K562 (cell line): Measurements from ENCODE around the gene ATXN3. TPM values are rescaled to one million over a fixed set of nuclear protein-coding genes. Genes with fewer than 3 reads are reported as not detected.
A peak's percentile ranks its signal among the peaks of the same experiment; 100 is the strongest.

Experiments used
- ATF7 ChIP-seq: fragments of 450-650 bp; IDR thresholded peaks from 2 replicates; pipeline ENCODE4 v1.7.1; 2014; ENCODE audit warnings: mild to moderate bottlenecking, moderate library complexity
- CBFA2T2 ChIP-seq: fragments of 450-650 bp; conservative IDR thresholded peaks from 2 replicates; pipeline ENCODE4 v1.6.1; 2017; ENCODE audit warnings: mild to moderate bottlenecking
- CBX3 ChIP-seq, 2 experiments: IDR thresholded peaks; 1 replicate in 1 of 2; 2 replicates in 1 of 2; pipeline ENCODE4 v1.6.1; 2012; ENCODE audit warnings: inconsistent platforms in 2 of 2, low read length in 2 of 2, borderline replicate concordance in 1 of 2, control low read depth in 1 of 2
- CCNT2 ChIP-seq: IDR thresholded peaks from 2 replicates; pipeline ENCODE4 v1.6.1; 2011; ENCODE audit warnings: borderline replicate concordance, low read depth, mild to moderate bottlenecking, moderate library complexity, mixed read lengths, low read length; ENCODE audit not compliant: insufficient read length; ENCODE audit errors: extremely low read depth
- CXXC5 ChIP-seq: fragments of 250-450 bp; sonication (Bioruptor Pico); IDR thresholded peaks from 2 replicates; pipeline ENCODE4 v1.8.0; 2022; ENCODE audit warnings: inconsistent platforms, mild to moderate bottlenecking, moderate library complexity
- KLF1 ChIP-seq: fragments of 450-650 bp; IDR thresholded peaks from 2 replicates; pipeline ENCODE4 v1.6.1; 2016; ENCODE audit warnings: missing genetic modification characterization, missing compliant biosample characterization
- KLF16 ChIP-seq: IDR thresholded peaks from 2 replicates; pipeline ENCODE4 v1.6.1; 2016; ENCODE audit warnings: antibody characterized with exemption
- L3MBTL2 ChIP-seq: fragments of 450-650 bp; IDR thresholded peaks from 2 replicates; pipeline ENCODE4 v1.6.1; 2016; ENCODE audit warnings: mild to moderate bottlenecking, moderate library complexity
- MAZ ChIP-seq, 2 experiments: fragments of 450-650 bp in 1 of 2; sonication (generic) in 1 of 2; formaldehyde crosslinking; IDR thresholded peaks in 1 of 2; conservative IDR thresholded peaks in 1 of 2; 2 replicates each; pipeline versions ENCODE4 v1.4.0 to v1.5.0; 2020; ENCODE audit warnings: mild to moderate bottlenecking in 1 of 2, missing genetic modification reagents in 1 of 2
- NFYB ChIP-seq: IDR thresholded peaks from 2 replicates; pipeline ENCODE4 v1.6.1; 2011; ENCODE audit warnings: mild to moderate bottlenecking, moderate library complexity; ENCODE audit not compliant: insufficient read length; ENCODE audit errors: extremely low read depth
- RB1 ChIP-seq: fragments of 450-650 bp; IDR thresholded peaks from 2 replicates; pipeline ENCODE4 v1.6.1; 2017; ENCODE audit warnings: low read depth, mild to moderate bottlenecking
- RBM15 ChIP-seq: fragments of 200-400 bp; formaldehyde crosslinking; IDR thresholded peaks from 2 replicates; pipeline ENCODE4 v1.6.1; 2018; ENCODE audit warnings: mild to moderate bottlenecking, low read length, moderate library complexity; ENCODE audit not compliant: insufficient read depth
- RUNX1 ChIP-seq: sonication (generic); IDR thresholded peaks from 2 replicates; pipeline ENCODE4 v1.6.1; 2016; ENCODE audit warnings: antibody characterized with exemption, low read depth
- ZNF274 ChIP-seq: IDR thresholded peaks from 2 replicates; pipeline ENCODE4 v1.6.1; 2011; ENCODE audit warnings: low read depth, mild to moderate bottlenecking, low read length, moderate library complexity, borderline replicate concordance
- polyA plus RNA-seq, 8 experiments: library from polyadenylated mRNA; depleted of rRNA in 4 of 8; stranded (reverse) in 5 of 8; unstranded in 3 of 8; fragments of >200 nt; fragmentation: Nextera tagmentation in 2 of 8; fragmentation: Illumina TruSeq in 1 of 8; extraction: Ambion mirVana in 2 of 8; extraction: Trizol in 1 of 8; gene quantifications; 2 replicates each; pipeline versions ENCODE4 v1.2.1 to v1.2.3, GENCODE V29; 2011 to 2014; ENCODE audit warnings: inconsistent platforms in 1 of 8, missing spikeins in 1 of 8
- total RNA-seq, 7 experiments: library from RNA; depleted of rRNA in 6 of 7; stranded (reverse); fragments of >200 nt in 6 of 7; fragmentation: Illumina TruSeq in 2 of 7; extraction: Trizol in 2 of 7; gene quantifications; 2 replicates each; pipeline versions ENCODE4 v1.2.1 to v1.2.3, GENCODE V29; 2011 to 2021; ENCODE audit warnings: low replicate concordance in 1 of 7
- TF ChIP-seq, protein P1 (sequence below): fragments of 450-650 bp; IDR thresholded peaks from 2 replicates; pipeline ENCODE4 v1.6.1; 2017; ENCODE audit warnings: mild to moderate bottlenecking, moderate library complexity
- TF ChIP-seq, protein P2 (sequence below), 3 experiments: IDR thresholded peaks in 2 of 3; conservative IDR thresholded peaks in 1 of 3; 2 replicates each; pipeline ENCODE4 v1.5.1; 2011 to 2012; ENCODE audit warnings: low read length in 3 of 3, mild to moderate bottlenecking in 3 of 3, control low read depth in 2 of 3, improper control_type of control experiment in 1 of 3, inconsistent platforms in 1 of 3, low read depth in 1 of 3, mixed read lengths in 1 of 3, moderate library complexity in 1 of 3; ENCODE audit not compliant: insufficient read depth in 2 of 3
- TF ChIP-seq, protein P3 (sequence below): fragments of 450-650 bp; IDR thresholded peaks from 2 replicates; pipeline ENCODE4 v1.6.1; 2018; ENCODE audit not compliant: partially characterized antibody
- TF ChIP-seq, protein P4 (sequence below), 2 experiments: fragments of 450-650 bp; conservative IDR thresholded peaks; 2 replicates each; pipeline ENCODE4 v1.6.1; 2017; ENCODE audit warnings: mild to moderate bottlenecking in 2 of 2, moderate library complexity in 2 of 2

The ATXN3 gene
- total and polyA plus RNA-seq, 9 of the 15 experiments (the other 6 are each of a cell fraction or from before 2014, with no cell fraction given): 11.3 to 25.0 (median 14.6) TPM

GRCh38 chr14:92106143-92106926 is at the start of gene ATXN3 (continued):
- TF ChIP-seq, protein P1, sequence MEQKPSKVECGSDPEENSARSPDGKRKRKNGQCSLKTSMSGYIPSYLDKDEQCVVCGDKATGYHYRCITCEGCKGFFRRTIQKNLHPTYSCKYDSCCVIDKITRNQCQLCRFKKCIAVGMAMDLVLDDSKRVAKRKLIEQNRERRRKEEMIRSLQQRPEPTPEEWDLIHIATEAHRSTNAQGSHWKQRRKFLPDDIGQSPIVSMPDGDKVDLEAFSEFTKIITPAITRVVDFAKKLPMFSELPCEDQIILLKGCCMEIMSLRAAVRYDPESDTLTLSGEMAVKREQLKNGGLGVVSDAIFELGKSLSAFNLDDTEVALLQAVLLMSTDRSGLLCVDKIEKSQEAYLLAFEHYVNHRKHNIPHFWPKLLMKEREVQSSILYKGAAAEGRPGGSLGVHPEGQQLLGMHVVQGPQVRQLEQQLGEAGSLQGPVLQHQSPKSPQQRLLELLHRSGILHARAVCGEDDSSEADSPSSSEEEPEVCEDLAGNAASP: peak; percentile 73
- TF ChIP-seq RUNX1 (no peak), ATF7 (0 out of 2 replicates have a peak, but pooled peaks have one; percentile 23), L3MBTL2 (peak; percentile 52), KLF16 (no peak), RBM15 (no peak), CBX3 (IDR thresholded peaks at IDR 0.05; ENCODE audit: borderline replicate concordance in 1 of 2, low read length in 2 of 2) (0 out of 3 replicates have a peak, but pooled peaks of 1 of the 2 experiments have one; percentile 46), CCNT2 (peak; percentile 85), KLF1 (tag) (peak; percentile 75; the same call in 1 of the 2 replicates), NFYB (peak; percentile 29), CBFA2T2 (peak; percentile 72), ZNF274 (no peak), RB1 (peak; percentile 44; the same call in 1 of the 2 replicates), CXXC5 (peak; percentile 76; the same call in 1 of the 2 replicates), MAZ (CRISPR knock-in tag; conservative IDR thresholded peaks at IDR 0.05 in 1 of 2, IDR thresholded peaks at IDR 0.05 in 1 of 2) (peak; percentile 87 to 94; a peak in 3 of 4 replicates)
- TF ChIP-seq, protein P2, sequence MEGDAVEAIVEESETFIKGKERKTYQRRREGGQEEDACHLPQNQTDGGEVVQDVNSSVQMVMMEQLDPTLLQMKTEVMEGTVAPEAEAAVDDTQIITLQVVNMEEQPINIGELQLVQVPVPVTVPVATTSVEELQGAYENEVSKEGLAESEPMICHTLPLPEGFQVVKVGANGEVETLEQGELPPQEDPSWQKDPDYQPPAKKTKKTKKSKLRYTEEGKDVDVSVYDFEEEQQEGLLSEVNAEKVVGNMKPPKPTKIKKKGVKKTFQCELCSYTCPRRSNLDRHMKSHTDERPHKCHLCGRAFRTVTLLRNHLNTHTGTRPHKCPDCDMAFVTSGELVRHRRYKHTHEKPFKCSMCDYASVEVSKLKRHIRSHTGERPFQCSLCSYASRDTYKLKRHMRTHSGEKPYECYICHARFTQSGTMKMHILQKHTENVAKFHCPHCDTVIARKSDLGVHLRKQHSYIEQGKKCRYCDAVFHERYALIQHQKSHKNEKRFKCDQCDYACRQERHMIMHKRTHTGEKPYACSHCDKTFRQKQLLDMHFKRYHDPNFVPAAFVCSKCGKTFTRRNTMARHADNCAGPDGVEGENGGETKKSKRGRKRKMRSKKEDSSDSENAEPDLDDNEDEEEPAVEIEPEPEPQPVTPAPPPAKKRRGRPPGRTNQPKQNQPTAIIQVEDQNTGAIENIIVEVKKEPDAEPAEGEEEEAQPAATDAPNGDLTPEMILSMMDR (IDR thresholded peaks at IDR 0.05 in 2 of 3, conservative IDR thresholded peaks at IDR 0.05 in 1 of 3; ENCODE audit: insufficient read depth in 2 of 3, low read depth in 1 of 3, low read length in 3 of 3): peak; percentile 65 to 78 (median 71)
- TF ChIP-seq, protein P3, sequence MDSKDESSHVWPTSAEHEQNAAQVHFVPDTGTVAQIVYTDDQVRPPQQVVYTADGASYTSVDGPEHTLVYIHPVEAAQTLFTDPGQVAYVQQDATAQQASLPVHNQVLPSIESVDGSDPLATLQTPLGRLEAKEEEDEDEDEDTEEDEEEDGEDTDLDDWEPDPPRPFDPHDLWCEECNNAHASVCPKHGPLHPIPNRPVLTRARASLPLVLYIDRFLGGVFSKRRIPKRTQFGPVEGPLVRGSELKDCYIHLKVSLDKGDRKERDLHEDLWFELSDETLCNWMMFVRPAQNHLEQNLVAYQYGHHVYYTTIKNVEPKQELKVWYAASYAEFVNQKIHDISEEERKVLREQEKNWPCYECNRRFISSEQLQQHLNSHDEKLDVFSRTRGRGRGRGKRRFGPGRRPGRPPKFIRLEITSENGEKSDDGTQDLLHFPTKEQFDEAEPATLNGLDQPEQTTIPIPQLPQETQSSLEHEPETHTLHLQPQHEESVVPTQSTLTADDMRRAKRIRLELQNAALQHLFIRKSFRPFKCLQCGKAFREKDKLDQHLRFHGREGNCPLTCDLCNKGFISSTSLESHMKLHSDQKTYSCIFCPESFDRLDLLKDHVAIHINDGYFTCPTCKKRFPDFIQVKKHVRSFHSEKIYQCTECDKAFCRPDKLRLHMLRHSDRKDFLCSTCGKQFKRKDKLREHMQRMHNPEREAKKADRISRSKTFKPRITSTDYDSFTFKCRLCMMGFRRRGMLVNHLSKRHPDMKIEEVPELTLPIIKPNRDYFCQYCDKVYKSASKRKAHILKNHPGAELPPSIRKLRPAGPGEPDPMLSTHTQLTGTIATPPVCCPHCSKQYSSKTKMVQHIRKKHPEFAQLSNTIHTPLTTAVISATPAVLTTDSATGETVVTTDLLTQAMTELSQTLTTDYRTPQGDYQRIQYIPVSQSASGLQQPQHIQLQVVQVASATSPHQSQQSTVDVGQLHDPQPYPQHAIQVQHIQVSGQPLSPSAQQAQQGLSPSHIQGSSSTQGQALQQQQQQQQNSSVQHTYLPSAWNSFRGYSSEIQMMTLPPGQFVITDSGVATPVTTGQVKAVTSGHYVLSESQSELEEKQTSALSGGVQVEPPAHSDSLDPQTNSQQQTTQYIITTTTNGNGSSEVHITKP: peak; percentile 65
- TF ChIP-seq, protein P4, sequence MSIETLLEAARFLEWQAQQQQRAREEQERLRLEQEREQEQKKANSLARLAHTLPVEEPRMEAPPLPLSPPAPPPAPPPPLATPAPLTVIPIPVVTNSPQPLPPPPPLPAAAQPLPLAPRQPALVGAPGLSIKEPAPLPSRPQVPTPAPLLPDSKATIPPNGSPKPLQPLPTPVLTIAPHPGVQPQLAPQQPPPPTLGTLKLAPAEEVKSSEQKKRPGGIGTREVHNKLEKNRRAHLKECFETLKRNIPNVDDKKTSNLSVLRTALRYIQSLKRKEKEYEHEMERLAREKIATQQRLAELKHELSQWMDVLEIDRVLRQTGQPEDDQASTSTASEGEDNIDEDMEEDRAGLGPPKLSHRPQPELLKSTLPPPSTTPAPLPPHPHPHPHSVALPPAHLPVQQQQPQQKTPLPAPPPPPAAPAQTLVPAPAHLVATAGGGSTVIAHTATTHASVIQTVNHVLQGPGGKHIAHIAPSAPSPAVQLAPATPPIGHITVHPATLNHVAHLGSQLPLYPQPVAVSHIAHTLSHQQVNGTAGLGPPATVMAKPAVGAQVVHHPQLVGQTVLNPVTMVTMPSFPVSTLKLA (conservative IDR thresholded peaks at IDR 0.05): peak; percentile 47 to 75; a peak in 3 of 4 replicates
